ENCODE data around the gene NELFB. TPM values are rescaled to one million over a fixed set of nuclear protein-coding genes. Genes with fewer than 3 reads are reported as not detected.
A peak's percentile ranks its signal among the peaks of the same experiment; 100 is the strongest.

The NELFB gene
- total and polyA plus RNA-seq, 3 experiments from 2014 or later: 34.8 to 72.0 (median 67.5) TPM

GRCh38 chr9:137267933-137268355, 12.8 kb downstream of the NELFB start:
- no peak overlapping the region for H3K4me3 ChIP-seq (ENCODE audit: low read length)
- no peaks in the 10 kb centered on the region for H3K9me3 Mint-ChIP-seq

GRCh38 chr9:137268538-137269201, 13.5 kb downstream of the NELFB start:
- Histone ChIP-seq H3K36me3 (ENCODE audit: insufficient read depth, low read length) (peaks cover 4% of the 10 kb centered on the region), H3K4me1 (ENCODE audit: insufficient read depth, low read length) (peaks cover 14% of the 10 kb centered on the region), H3K27ac (ENCODE audit: low read depth, low read length) (peak overlapping the region; percentile 5), H3K4me3 (ENCODE audit: low read length) (no peak overlapping the region), H3K27me3 (ENCODE audit: insufficient read depth, low read length, poor library complexity, severe bottlenecking) (no peaks in the 10 kb centered on the region), H3K9me3 (ENCODE audit: low read length) (no peaks in the 10 kb centered on the region)
- Mint-ChIP-seq H3K36me3 (peaks cover 5 to 64% (median 15%) of the 10 kb centered on the region in 3 donors), H3K27ac (peak overlapping the region in 1 of 8 donors; percentile 26), H3K27me3 (no peaks in the 10 kb centered on the region), H3K4me3 (no peak overlapping the region), H3K4me1 (peaks cover 6 to 11% (median 10%) of the 10 kb centered on the region in 3 donors), H3K9me3 (no peaks in the 10 kb centered on the region)
- no peak for DNase-seq
- POLR2A ChIA-PET: no interaction called here
- CTCF ChIA-PET: no interaction called here

More at GRCh38 chr9:137267933-137268355, 12.8 kb downstream of the NELFB start:
- peaks cover 4% of the 10 kb centered on the region for H3K36me3 ChIP-seq (ENCODE audit: insufficient read depth, low read length)
- H3K36me3 Mint-ChIP-seq: peaks cover 5 to 65% (median 13%) of the 10 kb centered on the region in 3 donors
- DNase-seq: no peak
- no peaks in the 10 kb centered on the region for H3K27me3 Mint-ChIP-seq
- ChIA-PET POLR2A (no interaction called here), CTCF (no interaction called here)
- peak overlapping the region in 2 of 8 donors; percentile 25 to 75 for H3K27ac Mint-ChIP-seq
- H3K27me3 ChIP-seq (ENCODE audit: insufficient read depth, low read length, poor library complexity, severe bottlenecking): no peaks in the 10 kb centered on the region
- H3K4me3 Mint-ChIP-seq: no peak overlapping the region
- peaks cover 14% of the 10 kb centered on the region for H3K4me1 ChIP-seq (ENCODE audit: insufficient read depth, low read length)
- peaks cover 6 to 11% (median 10%) of the 10 kb centered on the region in 3 donors for H3K4me1 Mint-ChIP-seq
- H3K9me3 ChIP-seq (ENCODE audit: low read length): no peaks in the 10 kb centered on the region
- H3K27ac ChIP-seq (ENCODE audit: low read depth, low read length): peak overlapping the region; percentile 5

GRCh38 chr9:137269231-137269772, 14.2 kb downstream of the NELFB start:
- H3K9me3 Mint-ChIP-seq: no peaks in the 10 kb centered on the region
- POLR2A ChIA-PET: no interaction called here
- peaks cover 4% of the 10 kb centered on the region for H3K36me3 ChIP-seq (ENCODE audit: insufficient read depth, low read length)

GRCh38 chr9:137270929-137271695, 16.0 kb downstream of the NELFB start:
- peaks cover 3% of the 10 kb centered on the region for H3K36me3 ChIP-seq (ENCODE audit: insufficient read depth, low read length)
- Mint-ChIP-seq H3K9me3 (no peaks in the 10 kb centered on the region), H3K4me1 (peaks cover 6 to 18% (median 10%) of the 10 kb centered on the region in 3 donors), H3K27ac (peak overlapping the region in 3 of 8 donors; percentile 6 to 75 (median 43)), H3K27me3 (peaks cover 4 to 5% of the 10 kb centered on the region in 2 donors), H3K36me3 (peaks cover 5 to 46% (median 14%) of the 10 kb centered on the region in 3 donors), H3K4me3 (peak overlapping the region in 2 of 7 donors; percentile 20 to 32)
- ChIA-PET POLR2A (no interaction called here), CTCF (interaction anchor here (1.4 kb wide), 1 partner anchor 35 kb away, joined by 3 read pairs; no protein-coding TSS in a partner anchor)
- H3K27ac ChIP-seq (ENCODE audit: low read depth, low read length): no peak overlapping the region
- no peaks in the 10 kb centered on the region for H3K27me3 ChIP-seq (ENCODE audit: insufficient read depth, low read length, poor library complexity, severe bottlenecking)
- DNase-seq: peak in 2 of 5 donors; percentile 24 to 71
- H3K9me3 ChIP-seq (ENCODE audit: low read length): no peaks in the 10 kb centered on the region
- H3K4me1 ChIP-seq (ENCODE audit: insufficient read depth, low read length): peaks cover 14% of the 10 kb centered on the region
- no peak overlapping the region for H3K4me3 ChIP-seq (ENCODE audit: low read length)

More at GRCh38 chr9:137269231-137269772, 14.2 kb downstream of the NELFB start:
- CTCF ChIA-PET: no interaction called here
- H3K9me3 ChIP-seq (ENCODE audit: low read length): no peaks in the 10 kb centered on the region
- Mint-ChIP-seq H3K27ac (no peak overlapping the region), H3K36me3 (peaks cover 5 to 57% (median 15%) of the 10 kb centered on the region in 3 donors), H3K27me3 (no peaks in the 10 kb centered on the region), H3K4me1 (peaks cover 6 to 11% (median 10%) of the 10 kb centered on the region in 3 donors), H3K4me3 (no peak overlapping the region)
- no peaks in the 10 kb centered on the region for H3K27me3 ChIP-seq (ENCODE audit: insufficient read depth, low read length, poor library complexity, severe bottlenecking)
- H3K27ac ChIP-seq (ENCODE audit: low read depth, low read length): peak overlapping the region; percentile 5
- H3K4me3 ChIP-seq (ENCODE audit: low read length): no peak overlapping the region
- no peak for DNase-seq
- H3K4me1 ChIP-seq (ENCODE audit: insufficient read depth, low read length): peaks cover 14% of the 10 kb centered on the region

GRCh38 chr9:137271696-137272076, 16.6 kb downstream of the NELFB start:
- peak overlapping the region in 2 of 8 donors; percentile 6 to 43 for H3K27ac Mint-ChIP-seq

GRCh38 chr9:137272241-137273094, 17.3 kb downstream of the NELFB start:
- no peaks in the 10 kb centered on the region for H3K9me3 ChIP-seq (ENCODE audit: low read length)
- ChIA-PET CTCF (interaction anchor here (1.4 kb wide), 1 partner anchor 36 kb away, joined by 3 read pairs; no protein-coding TSS in a partner anchor), POLR2A (no interaction called here)
- H3K4me1 ChIP-seq (ENCODE audit: insufficient read depth, low read length): peaks cover 19% of the 10 kb centered on the region
- H3K27me3 Mint-ChIP-seq: peaks cover 5% of the 10 kb centered on the region in 2 donors
- H3K4me1 Mint-ChIP-seq: peaks cover 8 to 29% (median 10%) of the 10 kb centered on the region in 3 donors
- H3K27ac ChIP-seq (ENCODE audit: low read depth, low read length): no peak overlapping the region
- no peak overlapping the region for H3K4me3 ChIP-seq (ENCODE audit: low read length)
- H3K9me3 Mint-ChIP-seq: no peaks in the 10 kb centered on the region
- H3K36me3 ChIP-seq (ENCODE audit: insufficient read depth, low read length): no peaks in the 10 kb centered on the region
- peaks cover 5 to 36% (median 14%) of the 10 kb centered on the region in 3 donors for H3K36me3 Mint-ChIP-seq
- no peak for DNase-seq
- H3K27me3 ChIP-seq (ENCODE audit: insufficient read depth, low read length, poor library complexity, severe bottlenecking): no peaks in the 10 kb centered on the region
- H3K27ac Mint-ChIP-seq: peak overlapping the region in 1 of 8 donors; percentile 46
- H3K4me3 Mint-ChIP-seq: no peak overlapping the region

More at GRCh38 chr9:137271696-137272076, 16.6 kb downstream of the NELFB start:
- Histone ChIP-seq H3K9me3 (ENCODE audit: low read length) (no peaks in the 10 kb centered on the region), H3K27ac (ENCODE audit: low read depth, low read length) (no peak overlapping the region), H3K4me3 (ENCODE audit: low read length) (no peak overlapping the region), H3K4me1 (ENCODE audit: insufficient read depth, low read length) (peaks cover 14% of the 10 kb centered on the region), H3K27me3 (ENCODE audit: insufficient read depth, low read length, poor library complexity, severe bottlenecking) (no peaks in the 10 kb centered on the region), H3K36me3 (ENCODE audit: insufficient read depth, low read length) (no peaks in the 10 kb centered on the region)
- Mint-ChIP-seq H3K27me3 (peaks cover 4 to 5% of the 10 kb centered on the region in 2 donors), H3K9me3 (no peaks in the 10 kb centered on the region), H3K4me3 (peak overlapping the region in 2 of 7 donors; percentile 32 to 70), H3K36me3 (peaks cover 5 to 42% (median 14%) of the 10 kb centered on the region in 3 donors), H3K4me1 (peaks cover 6 to 21% (median 10%) of the 10 kb centered on the region in 3 donors)
- DNase-seq: no peak
- CTCF ChIA-PET: interaction anchor here (1.4 kb wide), 1 partner anchor 35 kb away, joined by 3 read pairs; no protein-coding TSS in a partner anchor
- POLR2A ChIA-PET: no interaction called here

- Mint-ChIP-seq H3K27me3 (peaks cover 5% of the 10 kb centered on the region in 2 donors), H3K9me3 (no peaks in the 10 kb centered on the region), H3K4me3 (no peak overlapping the region), H3K36me3 (peaks cover 5 to 29% (median 11%) of the 10 kb centered on the region in 3 donors), H3K27ac (no peak overlapping the region), H3K4me1 (peaks cover 10 to 34% (median 10%) of the 10 kb centered on the region in 3 donors)
- Histone ChIP-seq H3K27ac (ENCODE audit: low read depth, low read length) (no peak overlapping the region), H3K4me3 (ENCODE audit: low read length) (no peak overlapping the region), H3K9me3 (ENCODE audit: low read length) (no peaks in the 10 kb centered on the region), H3K4me1 (ENCODE audit: insufficient read depth, low read length) (peaks cover 25% of the 10 kb centered on the region), H3K36me3 (ENCODE audit: insufficient read depth, low read length) (no peaks in the 10 kb centered on the region), H3K27me3 (ENCODE audit: insufficient read depth, low read length, poor library complexity, severe bottlenecking) (no peaks in the 10 kb centered on the region)
- CTCF ChIA-PET: no interaction called here
- POLR2A ChIA-PET: no interaction called here
- no peak for DNase-seq
Observed at GRCh38 chr9:137273095-137273490, 18.0 kb downstream of the NELFB start.

All from CD8-positive, alpha-beta memory T cell (primary cell).